Measurements from ENCODE around the gene ANKHD1. TPM values are rescaled to one million over a fixed set of nuclear protein-coding genes. Genes with fewer than 3 reads are reported as not detected.

ANKHD1 gene
- total and polyA plus RNA-seq, 2 of the 8 experiments (the other 6 are each of a cell fraction or from before 2014, with no cell fraction given): 69.9 to 108 TPM

- Histone ChIP-seq H3K79me2 (ENCODE audit: control insufficient read depth in 1 of 2, insufficient read depth in 2 of 2, low read length in 2 of 2) (peaks cover 4 to 74% of the 10 kb centered on the region in 2 experiments; a peak in 3 of 4 replicates), H2AK5ac (ENCODE audit: low read depth, low read length) (no peak overlapping the region), H2BK12ac (ENCODE audit: low read depth, low read length) (no peak overlapping the region), H4K91ac (replicated peaks; ENCODE audit: insufficient read length, low read length) (no peak overlapping the region), H4K5ac (ENCODE audit: insufficient read length, low read depth, low read length) (no peak overlapping the region), H2BK5ac (ENCODE audit: low read depth, low read length) (no peak overlapping the region), H3K36me3 (ENCODE audit: control insufficient read depth in 2 of 4, insufficient read depth in 4 of 4, low read length in 3 of 4) (no peaks in the 10 kb centered on the region; a peak in 3 of 8 replicates), H3K79me1 (ENCODE audit: low read depth, low read length) (no peaks in the 10 kb centered on the region), H3K9ac (replicated peaks in 1 of 4; ENCODE audit: extremely low read depth in 1 of 4, low read depth in 3 of 4, low read length in 3 of 4) (no peak overlapping the region), H3K4me1 (replicated peaks in 1 of 4; ENCODE audit: control insufficient read depth in 3 of 4, insufficient read depth in 4 of 4, low read length in 3 of 4) (no peaks in the 10 kb centered on the region), H2BK120ac (replicated peaks; ENCODE audit: low read depth, low read length) (no peak overlapping the region), H3K4me2 (ENCODE audit: insufficient read depth in 1 of 2, low read depth in 2 of 2, low read length in 2 of 2) (no peak overlapping the region), H3K27me3 (replicated peaks in 1 of 4; ENCODE audit: control insufficient read depth in 3 of 4, extremely low read depth in 1 of 4, insufficient read depth in 3 of 4, low read length in 3 of 4) (no peaks in the 10 kb centered on the region), H3K18ac (ENCODE audit: extremely low read depth, low read length) (no peak overlapping the region), H3K23ac (ENCODE audit: insufficient read length) (no peak overlapping the region), H2BK20ac (ENCODE audit: low read length) (no peak overlapping the region), H2BK15ac (ENCODE audit: low read length) (no peak overlapping the region), H3K9me3 (ENCODE audit: insufficient read depth in 2 of 2, low read depth in 1 of 2, low read length in 1 of 2) (no peaks in the 10 kb centered on the region), H3K4me3 (ENCODE audit: extremely low read depth in 1 of 4, insufficient read depth in 2 of 4, low read depth in 3 of 4, low read length in 4 of 4) (no peak overlapping the region), H3K23me2 (ENCODE audit: low read depth, low read length) (no peaks in the 10 kb centered on the region), H2AFZ (ENCODE audit: low read length) (no peak overlapping the region), H3K14ac (ENCODE audit: insufficient read length) (no peak overlapping the region), H4K8ac (ENCODE audit: extremely low read depth, insufficient read depth, low read length) (no peak overlapping the region), H3K4ac (replicated peaks; ENCODE audit: insufficient read length, low read depth, low read length) (no peak overlapping the region), H3K56ac (replicated peaks; ENCODE audit: insufficient read length, low read depth, low read length) (no peak overlapping the region), H4K20me1 (replicated peaks in 1 of 2; ENCODE audit: control insufficient read depth in 1 of 2, insufficient read depth in 2 of 2, low read length in 2 of 2) (peaks cover 0 to 4% of the 10 kb centered on the region in 2 experiments), H3K27ac (ENCODE audit: low read depth, low read length) (no peak overlapping the region)
- ChIA-PET POLR2A (ENCODE audit: partially characterized antibody) (interaction anchor here (1.1 to 1.9 kb wide), 3 partner anchors 9 to 58 kb away, joined by 3 to 4 read pairs (median 3); no protein-coding TSS in a partner anchor), CTCF (ENCODE audit: partially characterized antibody) (interaction anchor here (0.5 to 0.6 kb wide), 2 partner anchors 230 to 290 kb away, joined by 3 read pairs; no protein-coding TSS in a partner anchor)
- DNase-seq (ENCODE audit: low read depth in 1 of 2, low spot score in 2 of 2) (no peak), FAIRE-seq (no peak)
- WGBS, 2 experiments (ENCODE audit: extremely low coverage in 1 of 2, insufficient coverage in 1 of 2, insufficient read length in 1 of 2, insufficient replicate concordance in 2 of 2, low coverage in 1 of 2, low lambda C conversion rate in 2 of 2, missing lambda C conversion rate in 1 of 2): 95% methylated on average over 2 of the region's 2 CpGs; no CpG with 5 or more reads in 1 of the 2 experiments
- TF ChIP-seq NANOG (IDR thresholded peaks at IDR 0.05; ENCODE audit: insufficient read depth, low read depth, low read length, poor library complexity, severe bottlenecking) (no peak), ATF2 (IDR thresholded peaks at IDR 0.05; ENCODE audit: low read length) (no peak), SIX5 (IDR thresholded peaks at IDR 0.05; ENCODE audit: low read depth, low read length) (no peak), TCF12 (IDR thresholded peaks at IDR 0.05; ENCODE audit: low read depth, low read length) (no peak), SAP30 (IDR thresholded peaks at IDR 0.05; ENCODE audit: insufficient read depth, insufficient replicate concordance, low read length) (no peak), ASH2L (IDR thresholded peaks at IDR 0.05; ENCODE audit: low read length) (no peak), KDM5A (IDR thresholded peaks at IDR 0.05; ENCODE audit: low read length) (no peak), USF2 (IDR thresholded peaks at IDR 0.05; ENCODE audit: low read length) (no peak), KDM1A (IDR thresholded peaks at IDR 0.05; ENCODE audit: borderline replicate concordance, low read length) (no peak), TEAD4 (IDR thresholded peaks at IDR 0.05; ENCODE audit: low read depth, low read length) (no peak), GTF2F1 (IDR thresholded peaks at IDR 0.05; ENCODE audit: borderline replicate concordance, low read depth, low read length) (no peak)
These were observed 28.1 kb downstream of the ANKHD1 start for GRCh38 chr5:140429724-140430123.

Data from H1 (cell line).